HepG2 (cell line): ENCODE data around the gene TMEM165. TPM values are rescaled to one million over a fixed set of nuclear protein-coding genes. Genes with fewer than 3 reads are reported as not detected.
A peak's percentile ranks its signal among the peaks of the same experiment; 100 is the strongest.

Experiments used
- CHD4 ChIP-seq: fragments of 200-600 bp; sonication (generic); IDR thresholded peaks from 2 replicates; pipeline ENCODE4 v1.7.0; 2017; ENCODE audit warnings: mild to moderate bottlenecking, low read length, borderline replicate concordance
- GABPA ChIP-seq, 2 experiments: IDR thresholded peaks; 2 replicates each; pipeline ENCODE4 v1.6.1; 2011 to 2016; ENCODE audit warnings: low read depth in 2 of 2, low read length in 1 of 2, missing biosample characterization in 1 of 2, missing genetic modification characterization in 1 of 2
- GMEB2 ChIP-seq: IDR thresholded peaks from 2 replicates; pipeline ENCODE4 v1.6.1; 2016; ENCODE audit warnings: missing biosample characterization, missing genetic modification reagents, low read depth
- IRF1 ChIP-seq: sonication (generic); formaldehyde crosslinking; IDR thresholded peaks from 2 replicates; pipeline ENCODE4 v1.4.0; 2020; ENCODE audit warnings: low read depth, mild to moderate bottlenecking, missing genetic modification reagents
- MZF1 ChIP-seq: sonication (generic); formaldehyde crosslinking; IDR thresholded peaks from 2 replicates; pipeline ENCODE4 v1.8.1; 2023; ENCODE audit warnings: mild to moderate bottlenecking, missing genetic modification reagents, borderline replicate concordance
- ZBTB40 ChIP-seq, 2 experiments: fragments of 450-650 bp in 1 of 2; sonication (generic) in 1 of 2; formaldehyde crosslinking in 1 of 2; IDR thresholded peaks; 2 replicates each; pipeline versions ENCODE4 v1.6.1 to v1.8.0; 2016 to 2022; ENCODE audit warnings: antibody characterized with exemption in 1 of 2, mild to moderate bottlenecking in 1 of 2, missing genetic modification reagents in 1 of 2
- ZGPAT ChIP-seq: IDR thresholded peaks from 2 replicates; pipeline ENCODE4 v1.6.1; 2016; ENCODE audit warnings: mild to moderate bottlenecking
- ZNF337 ChIP-seq: sonication (generic); formaldehyde crosslinking; IDR thresholded peaks from 2 replicates; pipeline ENCODE4 v1.5.1; 2020; ENCODE audit warnings: missing genetic modification reagents, low read depth, mild to moderate bottlenecking, borderline replicate concordance
- ZNF431 ChIP-seq: sonication (generic); formaldehyde crosslinking; IDR thresholded peaks from 2 replicates; pipeline ENCODE4 v1.9.0; 2022; ENCODE audit warnings: missing genetic modification reagents, low read depth, mild to moderate bottlenecking, borderline replicate concordance
- ZNF776 ChIP-seq: sonication (generic); formaldehyde crosslinking; IDR thresholded peaks from 2 replicates; pipeline ENCODE4 v1.4.0; 2020; ENCODE audit warnings: mild to moderate bottlenecking, missing genetic modification reagents
- polyA plus RNA-seq, 8 experiments: library from polyadenylated mRNA; depleted of rRNA in 3 of 8; stranded (reverse) in 7 of 8; unstranded in 1 of 8; fragments of >200 nt; fragmentation: Illumina TruSeq in 4 of 8; extraction: Trizol in 4 of 8; gene quantifications; 2 replicates each; pipeline versions ENCODE4 v1.2.1 to v1.2.3, GENCODE V29; 2011 to 2016; ENCODE audit warnings: low read depth in 4 of 8, missing spikeins in 1 of 8, mixed read lengths in 1 of 8; ENCODE audit not compliant: insufficient read depth in 1 of 8
- total RNA-seq, 5 experiments: library from RNA; depleted of rRNA; stranded (reverse); fragments of >200 nt; fragmentation: Illumina TruSeq; extraction: Trizol; gene quantifications; 2 replicates each; pipeline ENCODE4 v1.2.3, GENCODE V29; 2016; ENCODE audit warnings: low read depth in 1 of 5

TMEM165 gene
- total and polyA plus RNA-seq, 2 of the 13 experiments (the other 11 are each of a cell fraction or from before 2014, with no cell fraction given) = 54.6 to 103 TPM

- TF ChIP-seq GABPA (IDR thresholded peaks at IDR 0.05; ENCODE audit: low read depth, low read length) (no peak), GABPA (CRISPR knock-in tag; IDR thresholded peaks at IDR 0.05; ENCODE audit: low read depth) (no peak), ZNF431 (CRISPR knock-in tag) (peak; percentile 31), ZBTB40 (IDR thresholded peaks at IDR 0.05) (no peak), ZBTB40 (CRISPR knock-in tag; IDR thresholded peaks at IDR 0.05) (peak; percentile 39), ZGPAT (CRISPR knock-in tag) (peak; percentile 86), ZNF337 (CRISPR knock-in tag) (no peak), MZF1 (CRISPR knock-in tag) (no peak), ZNF776 (CRISPR knock-in tag) (peak; percentile 93), GMEB2 (no peak), IRF1 (CRISPR knock-in tag) (no peak), CHD4 (no peak)
These were observed at the start of gene TMEM165 (continued) for GRCh38 chr4:55395529-55396307.
